DND-41 (cell line): ENCODE data around the gene BMF.

Experiments
- CTCF ChIP-seq: IDR thresholded peaks from 2 replicates; pipeline ENCODE4 v1.5.1; 2012; ENCODE audit warnings: borderline replicate concordance, low read length, moderate library complexity, mild to moderate bottlenecking; ENCODE audit not compliant: poor library complexity, severe bottlenecking; ENCODE audit errors: extremely low read depth
- EZH2 ChIP-seq: IDR thresholded peaks from 3 replicates; pipeline ENCODE4 v1.6.1; 2012; ENCODE audit warnings: borderline replicate concordance, low read depth, mild to moderate bottlenecking, moderate library complexity, low read length, inconsistent platforms; ENCODE audit not compliant: severe bottlenecking

GRCh38 chr15:40092256-40092978 is 16.3 kb downstream of the BMF start:
- no peak for TF ChIP-seq CTCF
- TF ChIP-seq EZH2 = no peak
